GM21576 (cell line): ENCODE measurements around the gene AMIGO2.
"Not testable (repeated sequence)": the region's sequence is repeated elsewhere in the genome, so short reads cannot be mapped to it uniquely, and the experiment has no call there.

Experiments used
- ATAC-seq: cut with Tn5 transposase; IDR thresholded peaks from one replicate; pipeline ENCODE4 v1.9.1; 2021; ENCODE audit warnings: mild to moderate bottlenecking, moderate library complexity; ENCODE audit not compliant: unreplicated experiment

AMIGO2 gene

GRCh38 chr12:47079468-47079980 is at the start of gene AMIGO2, which contains the start of gene PCED1B:
Gene AMIGO2, minus strand, starts transcription at chr12:47079959. Its CDS starts 957 bp downstream, at chr12:47079002.
Gene PCED1B, plus strand, starts transcription at chr12:47079621. Its CDS starts 155,443 bp downstream, at chr12:47235064.
- peak; percentile 68 for ATAC-seq

- ATAC-seq = no peak
Measured at GRCh38 chr12:47126246-47126645, 46.5 kb upstream of the AMIGO2 start.

GRCh38 chr12:47124451-47124850 is 44.7 kb upstream of the AMIGO2 start:
- ATAC-seq = no peak

GRCh38 chr12:47123730-47124129 is 44.0 kb upstream of the AMIGO2 start:
- no peak for ATAC-seq

GRCh38 chr12:47122602-47123001 is 42.8 kb upstream of the AMIGO2 start:
- ATAC-seq = no peak

GRCh38 chr12:47121146-47121545 is 41.4 kb upstream of the AMIGO2 start:
- ATAC-seq = no peak

- no peak for ATAC-seq
Measured at GRCh38 chr12:47120736-47121135, 41.0 kb upstream of the AMIGO2 start.

- not testable (repeated sequence) for ATAC-seq
Measured at GRCh38 chr12:47117305-47117704, 37.5 kb upstream of the AMIGO2 start.

- ATAC-seq = no peak
Measured at GRCh38 chr12:47114481-47114892, 34.7 kb upstream of the AMIGO2 start.

GRCh38 chr12:47112679-47113078 is 32.9 kb upstream of the AMIGO2 start:
- no peak for ATAC-seq

- no peak for ATAC-seq
Measured at GRCh38 chr12:47111854-47112253, 32.1 kb upstream of the AMIGO2 start.

- no peak for ATAC-seq
Measured at GRCh38 chr12:47111392-47111778, 31.6 kb upstream of the AMIGO2 start.

- no peak for ATAC-seq
Measured at GRCh38 chr12:47110718-47111391, 31.1 kb upstream of the AMIGO2 start.

- ATAC-seq = no peak
Measured at GRCh38 chr12:47110011-47110541, 30.3 kb upstream of the AMIGO2 start.

- no peak for ATAC-seq
Measured at GRCh38 chr12:47107926-47108325, 28.2 kb upstream of the AMIGO2 start.

- ATAC-seq = no peak
Measured at GRCh38 chr12:47107446-47107845, 27.7 kb upstream of the AMIGO2 start.

- ATAC-seq = no peak
Measured at GRCh38 chr12:47105914-47106674, 26.3 kb upstream of the AMIGO2 start.

GRCh38 chr12:47102845-47103651 is 23.3 kb upstream of the AMIGO2 start:
- ATAC-seq = no peak

GRCh38 chr12:47102406-47102805 is 22.6 kb upstream of the AMIGO2 start:
- ATAC-seq = no peak

GRCh38 chr12:47100160-47100559 is 20.4 kb upstream of the AMIGO2 start:
- ATAC-seq = no peak

GRCh38 chr12:47099610-47100009 is 19.9 kb upstream of the AMIGO2 start:
- no peak for ATAC-seq
